ENCODE measurements around the gene DNAL1. TPM values are rescaled to one million over a fixed set of nuclear protein-coding genes. Genes with fewer than 3 reads are reported as not detected.
A peak's percentile ranks its signal among the peaks of the same experiment; 100 is the strongest.
"Not testable (repeated sequence)": the region's sequence is repeated elsewhere in the genome, so short reads cannot be mapped to it uniquely, and the experiment has no call there.

DNAL1 gene
- total RNA-seq, 1 donor from 2014 or later = 2.6 TPM

DNA sequence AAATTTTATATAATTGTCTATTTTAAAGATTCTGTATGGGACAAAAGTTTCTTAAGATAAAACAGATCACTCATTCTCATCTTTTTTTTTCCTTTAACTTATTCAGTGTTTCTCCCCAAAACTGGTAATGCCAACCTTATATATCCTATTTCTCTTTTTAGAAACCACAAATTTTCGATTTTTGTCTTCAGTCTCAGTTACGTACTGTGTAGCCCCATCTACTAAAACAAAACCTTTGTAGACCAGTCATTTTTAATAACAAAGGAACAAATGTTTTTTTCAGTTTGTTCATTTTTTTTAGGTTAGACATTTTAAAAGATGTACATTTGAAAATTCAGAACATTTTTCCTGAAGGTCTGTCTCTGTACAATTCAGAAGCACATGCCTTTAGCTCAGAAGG lies 51.2 kb downstream of the DNAL1 start:
- DNase-seq (ENCODE audit: low read depth) = no peak
- TF ChIP-seq, protein P1, sequence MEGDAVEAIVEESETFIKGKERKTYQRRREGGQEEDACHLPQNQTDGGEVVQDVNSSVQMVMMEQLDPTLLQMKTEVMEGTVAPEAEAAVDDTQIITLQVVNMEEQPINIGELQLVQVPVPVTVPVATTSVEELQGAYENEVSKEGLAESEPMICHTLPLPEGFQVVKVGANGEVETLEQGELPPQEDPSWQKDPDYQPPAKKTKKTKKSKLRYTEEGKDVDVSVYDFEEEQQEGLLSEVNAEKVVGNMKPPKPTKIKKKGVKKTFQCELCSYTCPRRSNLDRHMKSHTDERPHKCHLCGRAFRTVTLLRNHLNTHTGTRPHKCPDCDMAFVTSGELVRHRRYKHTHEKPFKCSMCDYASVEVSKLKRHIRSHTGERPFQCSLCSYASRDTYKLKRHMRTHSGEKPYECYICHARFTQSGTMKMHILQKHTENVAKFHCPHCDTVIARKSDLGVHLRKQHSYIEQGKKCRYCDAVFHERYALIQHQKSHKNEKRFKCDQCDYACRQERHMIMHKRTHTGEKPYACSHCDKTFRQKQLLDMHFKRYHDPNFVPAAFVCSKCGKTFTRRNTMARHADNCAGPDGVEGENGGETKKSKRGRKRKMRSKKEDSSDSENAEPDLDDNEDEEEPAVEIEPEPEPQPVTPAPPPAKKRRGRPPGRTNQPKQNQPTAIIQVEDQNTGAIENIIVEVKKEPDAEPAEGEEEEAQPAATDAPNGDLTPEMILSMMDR (conservative IDR thresholded peaks at IDR 0.05; ENCODE audit: low read depth, low read length) = no peak
- H3K4me3 ChIP-seq (ENCODE audit: low read depth, low read length) = no peak overlapping the region

DNA sequence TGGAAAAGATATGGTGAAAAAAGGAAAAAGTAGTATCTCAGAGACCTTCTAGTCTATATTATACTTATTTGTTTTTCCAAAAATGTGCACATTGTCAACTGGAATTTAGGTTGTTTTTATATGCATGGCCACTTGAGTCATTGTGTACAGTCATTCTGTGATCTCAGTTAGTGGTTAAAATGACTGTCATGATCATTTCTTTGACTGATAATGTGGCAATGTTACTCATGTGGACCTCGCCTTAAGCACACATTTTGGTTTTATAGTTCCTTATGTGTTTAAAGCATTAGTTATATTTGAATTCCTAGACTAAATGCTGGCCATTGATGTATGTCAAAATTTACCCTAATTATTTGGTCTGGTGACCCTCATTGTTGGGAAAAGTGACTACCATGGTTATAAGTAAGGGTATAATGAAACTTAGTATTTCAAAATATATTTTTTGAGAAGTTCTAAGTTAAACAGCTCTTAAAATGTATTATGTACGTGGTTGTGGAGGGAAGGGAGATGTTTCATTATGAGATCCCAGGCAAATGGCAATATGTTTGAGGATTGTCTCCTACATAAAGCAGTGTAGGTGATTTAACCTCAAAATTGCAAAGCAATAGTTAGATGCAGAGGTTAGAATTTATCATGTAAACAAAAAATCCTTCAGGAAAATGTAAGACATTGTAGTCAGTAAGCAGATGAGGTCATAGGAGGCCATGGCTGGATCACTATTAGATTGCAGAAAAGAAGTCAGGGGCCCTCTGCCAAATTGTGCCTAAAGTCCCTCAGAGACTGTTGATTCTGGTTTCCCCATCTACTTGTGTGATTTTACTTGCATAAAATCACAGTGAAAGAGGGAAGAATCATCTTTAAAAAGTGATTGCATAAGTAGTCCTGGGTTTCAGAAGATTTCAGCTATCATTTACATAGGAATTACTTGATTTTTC lies 51.9 kb downstream of the DNAL1 start:
- TF ChIP-seq, protein P1 (conservative IDR thresholded peaks at IDR 0.05; ENCODE audit: low read depth, low read length) = no peak
- H3K4me3 ChIP-seq (ENCODE audit: low read depth, low read length) = no peak overlapping the region
- no peak for DNase-seq (ENCODE audit: low read depth)

DNA sequence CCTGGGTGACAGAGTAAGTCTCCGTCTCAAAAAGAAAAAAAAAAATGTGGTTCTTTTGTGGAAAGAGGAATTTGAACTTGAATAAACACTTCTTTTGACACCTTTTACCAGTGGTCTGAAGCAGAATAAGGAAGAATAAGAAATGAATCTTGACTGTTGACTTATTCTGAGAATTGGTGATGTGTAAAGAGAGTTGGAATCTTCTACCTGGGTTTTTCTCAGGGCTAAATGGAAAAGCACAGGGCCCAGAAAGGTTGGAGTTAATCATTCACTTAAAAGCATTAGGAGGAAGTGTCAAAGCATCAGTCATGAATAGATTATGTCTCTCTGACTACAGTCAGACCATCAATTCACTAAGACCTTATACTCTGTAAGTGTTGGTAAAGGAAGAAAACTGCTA lies 55.5 kb downstream of the DNAL1 start:
- TF ChIP-seq, protein P1 (conservative IDR thresholded peaks at IDR 0.05; ENCODE audit: low read depth, low read length) = no peak
- peak; percentile 58 for DNase-seq (ENCODE audit: low read depth)
- H3K4me3 ChIP-seq (ENCODE audit: low read depth, low read length) = no peak overlapping the region

DNA sequence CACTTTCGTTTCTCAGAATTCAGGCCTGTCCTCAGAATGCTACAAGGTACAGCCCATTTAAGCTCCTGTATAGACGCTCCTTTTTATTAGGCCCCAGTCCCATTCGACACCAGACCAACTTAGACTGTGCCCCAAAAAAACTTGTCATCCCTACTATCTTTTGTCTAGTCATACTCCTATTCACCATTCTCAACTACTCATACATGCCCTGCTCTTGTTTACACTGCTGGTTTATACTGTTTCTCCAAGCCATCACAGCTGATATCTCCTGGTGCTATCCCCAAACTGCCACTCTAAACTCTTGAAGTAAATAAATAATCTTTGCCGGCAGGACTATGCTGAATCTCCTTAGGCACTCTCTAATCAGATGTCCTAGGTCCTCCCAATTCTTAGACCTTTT lies 63.3 kb downstream of the DNAL1 start:
- not testable (repeated sequence) for H3K4me3 ChIP-seq (ENCODE audit: low read depth, low read length); DNase-seq (ENCODE audit: low read depth)

DNA sequence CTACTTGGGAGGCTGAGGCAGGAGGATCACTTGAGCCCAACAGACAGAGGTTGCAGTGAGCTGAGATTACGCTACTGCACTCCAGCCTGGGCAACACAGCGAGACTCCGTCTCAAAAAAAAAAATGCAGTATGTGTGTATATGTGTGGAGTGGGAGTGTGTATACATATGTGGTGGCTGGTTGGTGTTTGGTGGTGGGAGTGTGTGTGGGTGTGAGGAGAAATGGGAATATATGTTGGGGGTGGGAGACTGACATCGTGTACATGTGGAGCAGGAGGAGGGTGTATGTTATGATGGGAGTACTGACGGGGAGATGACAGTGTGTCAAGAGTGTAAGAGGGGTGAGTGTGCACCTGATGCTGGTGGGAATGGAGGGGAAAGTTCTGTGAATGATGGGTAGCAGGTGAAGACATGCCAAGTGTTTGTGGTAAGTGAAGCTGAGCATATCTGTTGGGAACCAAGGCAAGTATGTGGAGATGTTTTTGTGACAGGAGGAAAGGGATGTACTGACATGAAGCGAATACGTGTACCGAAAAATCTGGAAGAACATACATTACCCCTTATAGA lies 65.2 kb downstream of the DNAL1 start:
- no peak overlapping the region for H3K4me3 ChIP-seq (ENCODE audit: low read depth, low read length)
- DNase-seq (ENCODE audit: low read depth) = no peak
- TF ChIP-seq, protein P1 (conservative IDR thresholded peaks at IDR 0.05; ENCODE audit: low read depth, low read length) = no peak

DNA sequence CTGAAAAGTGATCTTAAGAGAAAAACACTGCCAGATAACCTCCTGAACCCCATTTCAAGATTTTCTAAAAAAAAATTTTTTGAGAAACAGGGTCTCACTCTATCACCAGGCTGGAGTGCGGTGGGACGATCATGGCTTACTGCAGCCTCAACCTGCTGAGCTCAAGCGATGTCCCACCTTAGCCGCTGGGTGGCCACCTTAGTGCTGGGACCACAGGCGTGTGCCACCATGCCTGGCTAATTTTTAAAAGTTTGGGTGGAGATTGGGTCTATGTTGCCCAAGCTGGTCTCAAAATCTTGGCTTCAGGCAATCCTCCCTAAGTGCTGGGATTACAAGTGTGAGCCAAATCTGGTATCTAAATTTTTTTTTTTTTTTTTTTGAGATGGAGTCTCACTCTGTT lies 66.0 kb downstream of the DNAL1 start:
- TF ChIP-seq, protein P1 (conservative IDR thresholded peaks at IDR 0.05; ENCODE audit: low read depth, low read length) = no peak

DNA sequence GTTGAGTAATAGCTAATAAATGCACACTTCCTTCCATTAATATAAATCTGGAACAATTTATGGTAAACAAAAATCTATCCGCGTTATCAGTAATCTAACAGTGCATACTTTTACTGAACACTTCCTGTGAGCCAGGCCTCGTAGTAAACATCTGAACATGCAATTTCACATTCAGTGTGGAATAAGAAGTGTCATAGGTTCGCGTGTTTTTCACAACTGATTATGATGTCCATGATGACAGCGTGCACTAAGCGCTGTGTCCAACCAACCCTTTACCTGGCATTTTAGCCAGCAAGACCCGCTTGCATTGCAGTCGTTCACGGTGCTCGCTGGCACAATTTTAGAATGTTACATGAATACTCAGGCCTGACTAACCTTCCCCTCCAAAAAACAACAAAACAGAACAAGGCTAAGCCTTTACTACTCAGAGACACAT lies 67.3 kb downstream of the DNAL1 start:
- TF ChIP-seq, protein P1 (conservative IDR thresholded peaks at IDR 0.05; ENCODE audit: low read depth, low read length) = no peak
- no peak for DNase-seq (ENCODE audit: low read depth)
- peak overlapping the region; percentile 75 for H3K4me3 ChIP-seq (ENCODE audit: low read depth, low read length)

More for the DNA sequence above, 66.0 kb downstream of the DNAL1 start:
- H3K4me3 ChIP-seq (ENCODE audit: low read depth, low read length) = no peak overlapping the region
- DNase-seq (ENCODE audit: low read depth) = no peak
